Spinal cord (tissue), 10 donors: Measurements from ENCODE around the gene PIAS3. TPM values are rescaled to one million over a fixed set of nuclear protein-coding genes. Genes with fewer than 3 reads are reported as not detected.

ENCODE experiments used
- DNase-seq, 6 donors: peaks; one replicate each; pipeline versions ENCODE4 v3.0.0 to v3.0.0-alpha.2; 2013 to 2015; ENCODE audit warnings: low spot score in 6 of 6, low read depth in 4 of 6
- H3K27ac ChIP-seq: one replicate; pipeline ENCODE4 v1.5.1; 2013; ENCODE audit warnings: low read depth, low read length, control low read depth
- H3K27me3 ChIP-seq: one replicate; pipeline ENCODE4 v1.6.1; 2013; ENCODE audit warnings: low read length; ENCODE audit not compliant: control insufficient read depth, insufficient read depth
- H3K36me3 ChIP-seq: one replicate; pipeline ENCODE4 v1.6.1; 2013; ENCODE audit warnings: low read length; ENCODE audit not compliant: control insufficient read depth, insufficient read depth
- H3K4me1 ChIP-seq: one replicate; pipeline ENCODE4 v1.6.1; 2013; ENCODE audit warnings: low read length; ENCODE audit not compliant: control insufficient read depth, insufficient read depth
- H3K4me3 ChIP-seq: one replicate; pipeline ENCODE4 v1.5.1; 2013; ENCODE audit warnings: low read depth, low read length, control low read depth
- H3K9me3 ChIP-seq: one replicate; pipeline ENCODE4 v1.6.1; 2013; ENCODE audit warnings: low read length; ENCODE audit not compliant: control insufficient read depth, insufficient read depth
- WGBS: methylation state at CpG from one replicate; pipeline ENCODE4 v1.1.5; 2013; ENCODE audit warnings: missing lambda C conversion rate; ENCODE audit not compliant: insufficient coverage; 5-methylcytosine and 5-hydroxymethylcytosine counted together
- polyA plus RNA-seq, 2 donors: library from polyadenylated mRNA; unstranded; fragments of 120-200 nt; gene quantifications; one replicate each; pipeline ENCODE4 v1.2.1, GENCODE V29; 2013; ENCODE audit not compliant: insufficient read length in 2 of 2
- total RNA-seq, 2 donors: library from RNA; depleted of rRNA in 1 of 2; stranded (reverse); fragments of 120-200 nt in 1 of 2; fragments of >200 nt in 1 of 2; gene quantifications; one replicate each; pipeline versions ENCODE4 v1.2.3 to v1.2.4, GENCODE V29; 2013 to 2014
- donor health status: healthy.

Gene PIAS3
- total and polyA plus RNA-seq, 4 donors, result 15.1 to 61.4 (median 40.3) TPM

- no peak overlapping the region for H3K4me3 ChIP-seq
- H3K27me3 ChIP-seq, result peaks cover 6% of the 10 kb centered on the region
- no peaks in the 10 kb centered on the region for H3K36me3 ChIP-seq
- no peaks in the 10 kb centered on the region for H3K4me1 ChIP-seq
- DNase-seq, result no peak
- H3K9me3 ChIP-seq, result no peaks in the 10 kb centered on the region
- 30% methylated on average over 2 of the region's 5 CpGs for WGBS
- H3K27ac ChIP-seq, result no peak overlapping the region
Measured at GRCh38 chr1:145879775-145880174, 20.9 kb upstream of the PIAS3 start.

DNA sequence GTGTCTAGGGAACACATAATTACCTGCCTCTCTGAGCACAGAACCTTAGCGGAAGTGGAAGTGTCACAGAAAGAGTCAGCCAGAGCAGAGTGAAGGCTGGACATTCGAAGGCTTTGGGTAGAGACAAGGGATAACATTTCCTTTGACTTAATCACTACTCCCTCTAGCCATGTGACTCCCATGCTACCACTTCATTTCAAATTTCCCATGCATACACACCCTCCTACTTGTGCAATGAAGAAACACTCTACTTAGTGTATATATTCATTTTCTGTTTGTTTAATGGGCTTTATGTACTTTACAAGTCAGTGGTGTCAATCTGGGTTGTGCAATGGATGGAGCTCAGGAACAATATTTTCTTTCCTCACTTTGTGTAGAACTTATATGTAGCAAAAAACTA is 19.8 kb upstream of the PIAS3 start:
- H3K4me3 ChIP-seq, result no peak overlapping the region
- H3K36me3 ChIP-seq, result no peaks in the 10 kb centered on the region
- H3K27me3 ChIP-seq, result peaks cover 3% of the 10 kb centered on the region
- no peaks in the 10 kb centered on the region for H3K9me3 ChIP-seq
- WGBS, result no CpG with 5 or more reads among the region's 2 CpGs
- no peaks in the 10 kb centered on the region for H3K4me1 ChIP-seq
- H3K27ac ChIP-seq, result no peak overlapping the region
- DNase-seq, result no peak

GRCh38 chr1:145877923-145878486 is 19.1 kb upstream of the PIAS3 start:
- Histone ChIP-seq H3K4me3 (no peak overlapping the region), H3K27ac (no peak overlapping the region), H3K27me3 (no peaks in the 10 kb centered on the region), H3K4me1 (peaks cover 6% of the 10 kb centered on the region), H3K9me3 (no peaks in the 10 kb centered on the region), H3K36me3 (no peaks in the 10 kb centered on the region)
- no peak for DNase-seq
- WGBS, result 83% methylated on average over 7 of the region's 7 CpGs

DNA sequence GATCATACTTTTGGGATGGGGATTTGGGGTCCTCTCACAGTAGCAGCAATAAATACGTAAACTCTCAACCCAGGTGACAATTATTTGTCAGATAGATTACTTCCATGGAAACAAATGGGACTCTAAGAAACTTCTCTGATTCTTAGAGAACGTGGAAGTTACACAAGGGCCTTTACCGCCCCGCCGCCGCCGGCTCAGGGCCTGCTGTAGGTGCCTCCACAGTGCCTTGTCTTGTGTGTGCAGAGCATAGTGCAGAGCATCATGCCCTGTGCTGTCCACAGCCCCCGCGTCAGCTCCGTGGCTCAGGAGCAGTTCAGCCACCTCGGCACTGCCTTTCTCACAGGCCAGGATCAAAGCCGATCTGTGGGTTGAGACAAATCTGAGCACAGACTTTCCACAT is 15.8 kb upstream of the PIAS3 start:
- WGBS, result 94% methylated on average over 11 of the region's 12 CpGs
- Histone ChIP-seq H3K36me3 (no peaks in the 10 kb centered on the region), H3K27me3 (no peaks in the 10 kb centered on the region), H3K27ac (no peak overlapping the region), H3K4me3 (no peak overlapping the region), H3K9me3 (no peaks in the 10 kb centered on the region), H3K4me1 (peaks cover 25% of the 10 kb centered on the region)
- no peak for DNase-seq

- Histone ChIP-seq H3K4me1 (peaks cover 25% of the 10 kb centered on the region), H3K4me3 (peak overlapping the region; percentile 48), H3K27me3 (no peaks in the 10 kb centered on the region), H3K36me3 (no peaks in the 10 kb centered on the region), H3K9me3 (no peaks in the 10 kb centered on the region), H3K27ac (peak overlapping the region; percentile 89)
- WGBS, result 14% methylated on average over 47 of the region's 47 CpGs
- peak in 3 of 6 donors; percentile 36 to 74 (median 72) for DNase-seq
Measured at GRCh38 chr1:145871994-145872924, 13.4 kb upstream of the PIAS3 start.

DNA sequence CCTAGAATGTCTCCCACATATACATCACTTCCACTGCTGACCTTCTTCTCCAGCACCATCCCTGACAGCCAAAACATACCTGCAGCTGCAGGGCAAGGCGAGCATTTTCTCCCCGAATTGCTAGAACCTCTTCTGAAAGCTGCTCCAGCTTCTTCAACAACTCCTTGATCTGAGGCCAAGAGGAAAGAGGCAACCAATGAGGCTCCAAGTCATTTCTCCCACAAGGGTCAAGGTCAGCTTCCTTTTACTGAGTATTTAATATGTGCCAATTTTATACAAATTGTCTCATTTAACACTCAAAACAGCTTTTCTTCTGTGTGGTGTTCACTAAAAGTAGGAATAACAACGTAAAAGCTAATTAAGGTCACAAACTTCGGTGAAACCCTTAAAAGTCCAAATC is 9.4 kb upstream of the PIAS3 start:
- WGBS, result 90% methylated on average over 2 of the region's 4 CpGs
- Histone ChIP-seq H3K27ac (no peak overlapping the region), H3K4me3 (no peak overlapping the region), H3K36me3 (peaks cover 7% of the 10 kb centered on the region), H3K27me3 (no peaks in the 10 kb centered on the region), H3K9me3 (no peaks in the 10 kb centered on the region), H3K4me1 (peaks cover 21% of the 10 kb centered on the region)
- DNase-seq, result no peak

DNA sequence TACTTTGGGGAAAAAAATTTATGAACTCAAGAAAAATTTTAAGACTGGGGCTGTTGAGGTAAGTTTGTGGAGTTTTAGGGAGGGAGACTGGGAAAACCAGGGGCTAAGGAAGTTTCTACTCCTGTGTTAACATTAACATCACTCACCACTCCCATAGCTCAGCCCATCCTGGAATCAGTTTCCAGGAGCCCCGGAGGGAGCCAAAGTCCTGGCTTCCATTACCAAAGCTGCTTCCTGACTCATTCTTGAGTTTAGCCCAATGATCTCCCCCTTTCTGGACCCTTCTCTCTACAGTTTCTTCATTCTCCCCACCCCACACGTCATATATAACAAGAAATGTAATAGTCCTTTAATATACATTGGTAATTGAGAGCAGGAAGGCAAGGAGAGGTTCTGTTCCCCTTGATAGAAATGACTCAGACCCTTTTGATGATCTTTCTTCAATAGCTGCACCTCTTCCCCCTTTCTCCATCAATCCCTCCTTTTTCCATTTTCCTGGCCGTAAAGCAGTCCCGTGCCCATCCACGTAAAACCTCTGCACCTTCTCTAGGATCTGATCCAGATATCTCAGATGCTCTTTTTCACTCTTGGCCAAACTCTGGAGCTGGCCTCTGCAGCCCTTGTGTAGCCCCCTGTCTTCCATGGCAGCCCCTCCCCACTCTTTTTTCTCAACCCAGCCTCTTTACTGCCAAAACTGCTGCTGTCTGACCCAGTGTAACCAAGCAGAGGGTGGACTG is 4.6 kb upstream of the PIAS3 start:
- DNase-seq, result peak in 1 of 6 donors; percentile 38
- H3K4me1 ChIP-seq, result peaks cover 9% of the 10 kb centered on the region
- WGBS, result 69% methylated on average over 4 of the region's 5 CpGs
- no peaks in the 10 kb centered on the region for H3K27me3 ChIP-seq
- H3K4me3 ChIP-seq, result no peak overlapping the region
- H3K9me3 ChIP-seq, result no peaks in the 10 kb centered on the region
- peak overlapping the region; percentile 37 for H3K27ac ChIP-seq
- H3K36me3 ChIP-seq, result peaks cover 7% of the 10 kb centered on the region

GRCh38 chr1:145859491-145860023 is 676 bp upstream of the PIAS3 start:
- Histone ChIP-seq H3K4me1 (peaks cover 15% of the 10 kb centered on the region), H3K36me3 (peaks cover 27% of the 10 kb centered on the region), H3K27me3 (no peaks in the 10 kb centered on the region), H3K27ac (peak overlapping the region; percentile 98), H3K9me3 (no peaks in the 10 kb centered on the region), H3K4me3 (peak overlapping the region; percentile 95)
- WGBS, result 0% methylated on average over 29 of the region's 41 CpGs
- peak in 5 of 6 donors; percentile 59 to 93 (median 68) for DNase-seq

- 0% methylated on average over 27 of the region's 35 CpGs for WGBS
- peak in 1 of 6 donors; percentile 80 for DNase-seq
- peaks cover 38% of the 10 kb centered on the region for H3K36me3 ChIP-seq
- peaks cover 15% of the 10 kb centered on the region for H3K4me1 ChIP-seq
- no peaks in the 10 kb centered on the region for H3K27me3 ChIP-seq
- peak overlapping the region; percentile 95 for H3K4me3 ChIP-seq
- no peaks in the 10 kb centered on the region for H3K9me3 ChIP-seq
- H3K27ac ChIP-seq, result peak overlapping the region; percentile 98
Measured at GRCh38 chr1:145858238-145858900, 512 bp downstream of the PIAS3 start.
